ENCODE results near the gene CACNA1F.

DNA sequence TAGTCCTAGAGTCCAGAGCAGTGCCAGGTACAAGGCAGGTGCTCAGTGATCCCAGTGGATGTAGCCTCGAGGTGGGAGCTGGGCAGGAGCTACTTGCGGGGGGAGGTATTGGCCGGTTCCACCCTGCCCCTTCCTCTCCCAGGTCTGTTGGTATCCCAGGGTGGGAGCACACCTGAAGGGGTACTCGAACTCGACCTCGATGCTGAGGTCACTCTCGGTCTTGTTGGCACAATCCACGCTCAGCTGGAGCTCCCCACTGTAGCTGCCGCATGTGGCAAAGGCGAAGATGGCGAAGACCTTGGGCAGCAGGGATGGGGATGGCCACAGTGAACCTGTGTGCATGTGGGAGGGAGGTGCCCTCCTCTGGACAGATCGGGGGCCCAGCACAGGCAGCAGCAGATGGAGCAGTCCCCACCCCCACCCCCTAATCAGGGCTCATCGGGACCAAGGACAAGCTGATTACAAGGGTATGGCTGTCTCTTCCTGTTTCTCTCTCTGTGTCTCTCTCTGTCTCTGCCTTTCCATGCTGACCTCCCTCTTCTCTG, 35.5 kb downstream of the CACNA1F start:
- TF ChIP-seq, protein P1, sequence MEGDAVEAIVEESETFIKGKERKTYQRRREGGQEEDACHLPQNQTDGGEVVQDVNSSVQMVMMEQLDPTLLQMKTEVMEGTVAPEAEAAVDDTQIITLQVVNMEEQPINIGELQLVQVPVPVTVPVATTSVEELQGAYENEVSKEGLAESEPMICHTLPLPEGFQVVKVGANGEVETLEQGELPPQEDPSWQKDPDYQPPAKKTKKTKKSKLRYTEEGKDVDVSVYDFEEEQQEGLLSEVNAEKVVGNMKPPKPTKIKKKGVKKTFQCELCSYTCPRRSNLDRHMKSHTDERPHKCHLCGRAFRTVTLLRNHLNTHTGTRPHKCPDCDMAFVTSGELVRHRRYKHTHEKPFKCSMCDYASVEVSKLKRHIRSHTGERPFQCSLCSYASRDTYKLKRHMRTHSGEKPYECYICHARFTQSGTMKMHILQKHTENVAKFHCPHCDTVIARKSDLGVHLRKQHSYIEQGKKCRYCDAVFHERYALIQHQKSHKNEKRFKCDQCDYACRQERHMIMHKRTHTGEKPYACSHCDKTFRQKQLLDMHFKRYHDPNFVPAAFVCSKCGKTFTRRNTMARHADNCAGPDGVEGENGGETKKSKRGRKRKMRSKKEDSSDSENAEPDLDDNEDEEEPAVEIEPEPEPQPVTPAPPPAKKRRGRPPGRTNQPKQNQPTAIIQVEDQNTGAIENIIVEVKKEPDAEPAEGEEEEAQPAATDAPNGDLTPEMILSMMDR (conservative IDR thresholded peaks at IDR 0.05; ENCODE audit: low read depth, low read length) = no peak
- TF ChIP-seq EZH2phosphoT487 (IDR thresholded peaks at IDR 0.05; ENCODE audit: borderline replicate concordance, low read length) (no peak), EZH2 (IDR thresholded peaks at IDR 0.05; ENCODE audit: low read length, unreplicated experiment) (no peak)
